RPMI7951 (cell line): ENCODE measurements around the gene PTTG2. TPM values are rescaled to one million over a fixed set of nuclear protein-coding genes. Genes with fewer than 3 reads are reported as not detected.
"Not testable (repeated sequence)": the region's sequence is repeated elsewhere in the genome, so short reads cannot be mapped to it uniquely, and the experiment has no call there.

Source experiments
- DNase-seq: peaks from one replicate; pipeline ENCODE4 v3.0.0-alpha.2; 2012; ENCODE audit warnings: low read depth
- total RNA-seq: library from RNA; depleted of rRNA; stranded (reverse); fragments of >200 nt; shearing (Covaris generic); gene quantifications from 2 replicates; pipeline ENCODE4 v1.2.3, GENCODE V29; 2014; rRNA removed

The PTTG2 gene
- total RNA-seq, result not detected in 2 replicates

DNA sequence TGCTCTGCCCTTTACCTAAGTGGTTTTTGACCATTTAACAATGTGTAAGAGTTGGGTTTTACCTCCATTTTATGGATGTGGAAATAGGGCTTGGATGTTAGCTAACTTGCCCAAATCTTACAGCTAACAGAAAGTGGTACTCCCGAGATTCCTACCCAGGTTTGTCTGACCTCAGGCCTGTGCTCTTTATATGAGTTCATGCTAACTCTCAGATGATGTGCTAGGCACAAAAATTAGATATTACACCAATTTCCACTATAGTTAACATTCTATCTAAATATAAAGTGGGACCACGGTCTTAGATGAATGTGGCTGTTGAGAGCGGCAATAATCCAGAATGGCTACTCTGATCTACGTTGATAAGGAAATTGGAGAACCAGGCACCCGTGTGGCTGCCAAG lies at the start of gene PTTG2:
PTTG2 (plus strand) TSS at position 301 of the 400 bp plus-strand sequence; CDS start at position 338, 37 bp downstream.
- DNase-seq, result no peak

DNA sequence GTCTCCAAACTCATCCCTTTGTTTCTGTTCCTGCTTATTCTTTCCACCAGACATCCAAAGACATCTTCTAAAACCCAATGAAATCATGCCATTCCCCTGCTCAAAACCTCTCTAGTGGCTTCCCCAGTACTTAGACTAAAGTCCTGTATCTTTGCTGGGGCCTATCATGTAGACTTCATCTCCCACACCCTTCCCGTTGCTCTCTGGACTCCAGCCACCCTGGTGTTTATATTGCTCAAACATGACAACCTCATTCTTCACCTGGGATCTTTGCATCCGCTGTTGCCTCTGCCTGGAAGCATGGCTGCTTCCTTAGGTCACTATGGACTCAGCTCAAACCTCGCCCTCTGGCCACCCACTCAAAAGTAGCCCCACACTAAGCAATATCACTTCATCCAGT lies 45.7 kb upstream of the PTTG2 start:
- DNase-seq, result no peak

DNA sequence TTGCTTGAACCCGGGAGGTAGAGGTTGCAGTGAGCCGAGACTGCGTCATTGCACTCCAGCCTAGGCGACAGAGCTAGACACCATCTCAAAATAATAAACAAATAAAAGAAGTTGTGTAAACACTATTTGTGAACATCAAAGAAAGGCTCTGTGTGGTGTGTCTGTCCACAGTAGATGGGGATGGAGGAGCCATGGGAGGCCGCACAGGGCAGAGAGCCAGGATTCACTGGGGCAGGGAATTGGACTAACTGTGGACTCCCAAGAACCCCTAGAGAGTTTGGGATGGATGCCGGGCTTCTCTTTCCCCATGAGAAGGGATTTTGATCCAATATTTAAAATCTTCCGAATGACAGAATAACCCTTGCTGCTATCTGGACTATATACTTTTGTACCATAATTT lies 42.8 kb upstream of the PTTG2 start:
- DNase-seq, result no peak

DNA sequence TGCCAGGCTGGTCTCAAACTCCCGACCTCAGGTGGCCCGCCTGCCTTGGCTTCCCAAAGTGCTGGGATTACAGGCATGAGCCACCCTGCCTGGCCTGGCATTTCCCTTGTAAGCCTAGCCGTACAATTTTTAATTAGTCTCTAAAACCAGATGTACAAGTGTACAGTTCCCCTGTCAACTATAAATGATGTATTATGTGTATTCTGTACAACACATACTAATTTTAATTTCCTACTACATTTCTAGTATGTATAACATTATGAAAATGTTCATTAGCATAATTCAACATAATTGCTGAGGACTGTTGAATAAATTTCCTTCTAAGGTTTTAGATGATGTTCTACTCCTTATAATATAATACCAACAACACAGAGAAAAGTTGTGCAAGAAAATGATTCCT lies 41.5 kb upstream of the PTTG2 start:
- DNase-seq, result no peak

DNA sequence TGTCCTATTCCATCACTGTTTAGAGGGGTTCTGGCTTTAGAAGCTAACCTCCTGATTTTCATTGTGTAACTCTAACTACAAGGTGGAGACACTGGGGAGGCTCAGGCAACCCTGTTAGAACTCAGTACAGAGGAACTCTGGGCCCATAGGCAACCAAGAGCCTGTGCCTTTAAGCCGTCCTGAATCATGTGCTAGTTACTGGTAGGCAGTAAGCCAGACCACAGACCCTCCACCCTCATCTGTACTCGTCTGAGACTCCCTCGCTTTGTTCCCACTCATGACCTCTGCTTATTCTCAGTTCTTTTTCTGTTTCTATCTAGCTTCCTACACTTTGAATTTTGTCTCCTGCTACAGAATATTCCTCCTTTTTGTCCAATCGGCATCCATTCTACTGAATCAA lies 37.9 kb upstream of the PTTG2 start:
- peak; percentile 78 for DNase-seq

DNA sequence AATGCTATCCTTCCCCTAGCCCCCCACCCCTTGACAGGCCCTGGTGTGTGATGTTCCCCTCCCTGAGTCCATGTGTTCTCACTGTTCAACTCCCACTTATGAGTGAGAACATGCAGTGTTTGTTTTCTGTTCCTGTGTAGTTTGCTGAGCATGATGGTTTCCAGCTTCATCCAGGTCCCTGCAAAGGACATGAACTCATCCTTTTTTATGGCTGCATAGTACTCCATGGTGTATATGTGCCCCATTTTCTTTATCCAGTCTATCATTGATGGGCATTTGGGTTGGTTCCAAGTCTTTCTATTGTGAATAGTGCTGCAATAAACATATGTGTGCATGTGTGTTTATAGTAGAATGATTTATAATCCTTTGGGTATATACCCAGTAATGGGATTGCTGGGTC lies 37.1 kb upstream of the PTTG2 start:
- not testable (repeated sequence) for DNase-seq

DNA sequence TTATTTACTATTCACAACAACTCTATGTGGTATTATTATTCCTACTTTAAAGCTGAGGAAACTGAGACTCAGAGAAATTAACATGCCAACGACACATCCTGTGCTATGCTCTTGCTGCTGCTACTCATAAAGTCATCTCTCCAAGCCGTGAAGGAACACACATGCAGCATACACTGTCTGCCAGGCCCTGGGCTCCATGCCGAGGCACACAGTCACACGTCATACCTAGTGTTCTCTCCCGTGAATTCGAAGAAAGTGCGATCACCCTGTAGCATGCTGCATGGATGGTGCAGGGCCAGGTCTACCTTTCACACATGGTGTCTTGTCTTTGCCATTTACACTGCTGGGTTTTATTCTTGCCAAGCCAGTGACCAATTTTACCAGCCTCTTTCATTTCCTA lies 35.3 kb upstream of the PTTG2 start:
- DNase-seq, result no peak

DNA sequence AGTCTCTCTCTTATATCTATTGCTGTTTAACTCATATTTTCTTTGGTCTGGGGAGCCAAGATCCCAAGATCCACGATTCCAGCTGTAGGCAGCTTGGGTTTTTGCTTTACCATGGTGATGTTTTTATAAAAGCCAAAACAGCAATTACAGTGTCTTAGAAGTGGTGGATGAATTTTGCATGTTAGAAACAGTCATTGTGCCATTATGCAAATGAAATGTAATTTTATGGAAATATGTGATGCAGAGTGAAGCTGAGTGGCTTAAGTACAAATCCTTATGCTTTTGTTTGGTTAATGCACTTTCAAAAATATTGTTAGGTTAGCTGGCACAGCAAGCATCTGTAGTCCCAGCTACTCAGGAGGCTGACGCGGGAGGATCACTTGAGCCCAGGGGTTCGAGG lies 32.8 kb upstream of the PTTG2 start:
- DNase-seq, result no peak

DNA sequence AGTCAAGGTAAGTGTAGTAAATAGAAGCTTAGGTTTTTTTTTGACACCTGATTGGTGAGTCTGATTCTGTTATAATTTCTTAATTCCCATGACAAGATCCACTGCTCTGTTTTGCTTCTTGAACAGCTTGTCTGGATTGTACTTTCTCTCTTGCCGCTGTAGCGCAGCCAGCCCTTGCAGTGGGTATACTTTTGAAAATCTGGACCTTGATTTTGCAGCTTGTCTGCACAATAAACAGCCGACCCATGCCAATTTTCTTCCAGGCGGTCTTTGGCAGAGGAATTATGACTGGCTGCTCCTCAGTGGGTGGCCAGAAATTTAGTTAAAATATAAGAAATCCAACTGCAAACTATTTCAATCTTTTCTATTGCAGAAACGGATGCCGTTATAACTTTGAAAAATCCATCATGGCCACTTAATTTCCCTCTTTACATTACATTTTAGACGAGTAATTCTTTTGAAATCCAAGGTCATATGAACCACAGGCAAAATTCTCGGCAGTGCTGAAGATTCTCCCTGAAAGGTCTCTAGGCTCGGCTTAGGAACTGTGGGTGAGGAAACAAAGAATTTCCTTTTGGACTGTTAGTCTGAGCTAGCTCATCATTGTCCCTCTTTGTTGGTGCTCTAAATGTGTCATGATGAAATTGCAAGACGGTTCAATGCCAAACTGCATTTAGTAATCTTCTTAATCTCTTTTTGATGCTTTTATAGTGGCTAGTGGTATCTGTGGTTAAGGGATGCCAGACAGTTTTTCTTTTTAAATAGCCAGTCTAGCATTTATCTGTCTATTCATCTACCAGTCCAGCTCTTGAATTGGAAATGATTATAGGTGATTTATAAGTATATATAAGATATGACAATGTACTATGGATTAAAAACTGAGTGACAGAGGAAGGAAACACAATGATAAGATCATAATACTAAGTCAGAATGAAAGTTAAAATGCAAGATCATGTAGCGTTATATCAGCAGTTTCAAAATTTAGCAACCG lies 31.5 kb upstream of the PTTG2 start:
- DNase-seq, result peak; percentile 50

DNA sequence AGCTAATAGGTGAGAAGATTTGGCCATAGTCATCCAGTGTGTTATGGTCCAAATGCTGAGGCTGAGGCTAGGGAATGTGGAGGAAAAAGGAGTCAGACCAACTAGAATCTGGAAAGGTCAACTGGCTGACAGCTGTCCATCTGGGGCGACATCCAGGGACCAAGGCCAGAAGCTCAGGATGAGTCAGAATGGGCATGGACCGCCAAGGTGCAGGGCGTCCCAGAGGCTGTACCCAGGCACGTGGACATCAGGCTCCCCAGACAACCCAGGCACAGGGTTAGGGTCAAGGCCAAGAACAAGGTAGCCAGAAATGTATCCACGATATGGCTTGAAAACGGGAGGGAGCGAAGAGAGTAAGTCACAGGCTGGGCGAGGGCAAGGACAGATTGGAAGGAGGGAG lies 26.1 kb upstream of the PTTG2 start:
- no peak for DNase-seq

DNA sequence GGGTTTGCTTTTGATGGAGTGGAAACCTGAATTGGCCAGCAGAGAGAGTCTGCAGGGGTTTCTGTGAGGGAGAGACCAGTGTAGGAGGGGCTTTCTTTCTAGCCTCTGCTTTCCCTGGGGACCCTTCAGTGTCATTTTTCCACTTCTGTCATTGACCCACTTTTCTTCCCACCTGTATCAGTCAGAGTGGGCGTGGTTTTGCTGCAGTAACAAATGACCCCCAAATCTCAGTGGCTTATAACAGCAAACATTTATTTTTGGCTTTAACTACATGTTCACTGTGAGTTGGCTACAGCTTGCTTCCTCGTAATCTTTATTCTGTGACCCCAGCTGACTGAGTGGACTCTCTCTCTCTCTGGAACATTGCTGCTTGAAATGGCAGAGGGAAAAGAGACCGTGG lies 25.6 kb upstream of the PTTG2 start:
- DNase-seq, result no peak

DNA sequence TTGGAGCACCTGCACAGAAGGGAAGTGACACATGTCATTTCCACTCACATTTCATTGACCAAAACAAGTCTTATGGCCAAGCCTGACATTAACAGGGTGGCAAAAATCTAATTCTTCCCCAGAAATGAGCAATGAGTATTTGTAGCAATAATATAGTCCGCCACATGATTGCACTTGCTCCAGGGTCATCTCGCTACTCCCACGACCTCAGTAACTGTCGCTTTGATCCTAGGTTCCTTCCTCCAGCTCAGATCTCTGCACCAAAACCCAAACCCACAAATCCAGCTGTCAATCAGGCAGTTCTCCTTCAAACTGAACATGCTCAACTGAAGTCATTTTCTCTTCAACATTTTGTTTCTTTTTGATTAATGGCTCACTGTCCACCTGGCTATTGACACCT lies 25.2 kb upstream of the PTTG2 start:
- no peak for DNase-seq

DNA sequence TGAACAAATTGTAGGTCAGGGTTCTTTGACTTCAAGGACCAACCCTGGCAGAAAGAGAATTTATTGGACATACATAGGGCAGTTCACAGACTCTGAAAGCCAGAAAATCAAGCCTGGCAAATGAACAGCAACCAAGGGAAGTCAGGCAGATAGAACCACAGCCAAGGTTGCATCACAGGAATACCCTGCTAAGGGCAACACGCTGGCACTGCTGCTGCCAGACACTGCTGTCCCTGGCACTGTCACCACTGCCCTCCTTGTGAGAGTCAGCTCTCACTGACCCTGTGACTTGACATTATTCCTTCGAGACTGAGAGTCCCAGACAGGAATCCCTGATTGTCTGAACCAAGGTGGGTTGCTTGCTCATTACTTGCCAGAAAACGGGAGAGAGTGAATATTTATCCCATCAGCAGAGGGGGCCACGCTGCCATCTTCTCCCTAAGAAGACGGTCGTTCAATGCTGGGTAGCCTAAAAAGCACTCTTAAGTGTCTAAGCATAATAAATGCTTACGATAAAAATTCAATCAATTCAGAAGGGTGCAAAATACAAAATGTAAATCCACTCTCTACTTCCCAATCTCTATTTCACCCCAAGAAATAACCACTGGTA lies 23.2 kb upstream of the PTTG2 start:
- DNase-seq, result no peak

DNA sequence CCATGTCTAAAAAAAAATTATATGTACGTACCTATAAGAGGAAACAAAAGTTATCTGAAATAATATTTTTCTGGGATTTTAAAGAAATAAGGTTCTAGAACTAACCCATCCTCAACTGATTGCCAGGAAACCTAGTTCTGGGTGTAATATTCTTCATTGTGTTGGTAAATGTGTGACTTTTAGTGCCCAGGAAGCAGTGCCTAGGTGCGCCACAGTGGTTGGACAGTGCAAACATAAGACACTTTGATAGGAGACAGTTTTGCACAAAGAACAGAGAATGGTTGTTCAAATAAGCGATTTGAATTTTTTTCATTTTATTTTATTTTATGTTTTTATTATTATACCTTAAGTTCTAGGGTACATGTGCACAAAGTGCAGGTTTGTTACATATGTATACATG lies 22.0 kb upstream of the PTTG2 start:
- no peak for DNase-seq

DNA sequence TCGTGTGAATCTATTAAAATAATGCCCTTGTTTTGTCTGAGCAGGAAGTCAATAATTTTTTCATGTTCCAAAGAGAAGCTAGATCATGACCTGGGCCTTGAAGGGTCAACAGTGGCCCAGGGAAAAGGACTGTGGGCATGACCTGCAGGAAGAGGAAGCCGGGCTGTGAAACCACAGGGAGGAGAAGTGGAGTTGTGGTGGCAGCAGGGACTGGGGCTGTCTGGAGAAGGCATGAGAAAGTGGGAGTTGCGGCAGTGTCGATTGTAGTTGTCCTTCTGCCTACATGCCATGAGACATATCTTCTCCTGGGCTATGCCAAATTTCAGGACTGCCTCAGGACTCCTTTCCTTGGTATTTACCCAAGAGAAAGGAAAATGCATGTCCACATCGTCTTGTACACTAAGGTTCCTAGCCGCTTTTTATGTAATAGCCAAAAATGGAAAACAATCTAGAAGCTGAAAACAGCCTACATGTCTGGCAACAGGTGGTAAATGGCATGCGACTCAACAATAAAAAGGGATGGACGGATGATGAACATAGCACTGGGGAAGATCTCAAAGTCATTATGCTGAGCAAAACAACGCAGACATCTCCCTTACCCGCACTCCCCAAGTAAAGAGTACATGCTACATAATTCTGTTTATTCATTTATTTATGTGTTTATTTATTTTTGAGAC lies 13.6 kb upstream of the PTTG2 start:
- no peak for DNase-seq

DNA sequence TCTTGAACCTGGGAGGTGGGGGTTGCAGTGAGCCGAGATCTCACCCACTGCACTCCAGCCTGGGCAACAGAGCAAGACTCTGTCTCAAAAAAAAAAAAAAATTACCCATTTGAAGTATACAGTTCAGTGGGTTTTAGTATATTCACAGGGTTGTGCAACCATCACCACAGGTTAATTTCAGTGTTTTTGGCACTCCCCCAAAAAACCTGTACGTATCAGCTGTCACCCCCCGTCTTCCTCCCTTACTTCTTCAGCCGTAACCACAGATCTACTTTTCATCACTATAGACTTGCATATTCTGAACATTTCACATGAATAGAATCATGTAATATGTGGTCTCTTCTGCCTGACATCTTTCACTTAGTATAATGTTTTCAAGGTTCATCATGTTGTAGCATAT lies 11.7 kb upstream of the PTTG2 start:
- no peak for DNase-seq

DNA sequence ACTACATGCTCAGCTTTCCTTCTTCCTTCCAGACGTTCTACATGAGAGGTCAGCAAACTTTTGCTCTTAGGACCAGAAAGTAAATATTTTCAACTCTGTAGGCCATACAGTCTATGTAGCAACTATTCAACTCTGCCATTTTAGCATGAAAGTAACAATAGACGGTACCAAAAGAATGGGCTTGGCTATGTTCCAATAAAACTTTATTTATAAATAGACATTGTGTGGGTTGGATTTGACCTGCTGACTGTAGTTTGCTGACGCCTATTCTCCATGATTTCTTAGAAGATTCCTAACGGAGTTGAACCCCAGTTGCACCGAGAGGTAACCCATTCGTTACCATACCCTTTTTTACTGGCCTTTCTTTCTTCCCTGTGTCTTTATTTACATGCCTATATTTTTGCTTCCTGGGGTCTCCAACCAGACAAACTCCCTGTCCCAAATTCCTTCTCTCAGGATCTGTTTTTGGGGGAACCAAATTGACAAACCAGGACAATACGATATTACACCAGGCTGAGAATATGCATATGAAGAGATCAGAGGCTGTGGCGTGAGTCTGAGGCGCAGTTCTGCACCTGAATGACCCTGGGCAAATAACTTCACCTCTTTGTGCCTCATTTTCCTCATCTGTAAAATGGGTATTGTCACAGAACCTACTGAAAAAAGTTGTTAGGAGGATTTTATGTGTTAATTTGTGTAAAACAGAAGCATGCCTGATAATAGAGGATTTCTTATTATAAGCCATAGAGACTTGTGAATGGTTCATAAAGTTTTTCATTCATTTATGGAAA lies 10.4 kb upstream of the PTTG2 start:
- DNase-seq, result no peak

DNA sequence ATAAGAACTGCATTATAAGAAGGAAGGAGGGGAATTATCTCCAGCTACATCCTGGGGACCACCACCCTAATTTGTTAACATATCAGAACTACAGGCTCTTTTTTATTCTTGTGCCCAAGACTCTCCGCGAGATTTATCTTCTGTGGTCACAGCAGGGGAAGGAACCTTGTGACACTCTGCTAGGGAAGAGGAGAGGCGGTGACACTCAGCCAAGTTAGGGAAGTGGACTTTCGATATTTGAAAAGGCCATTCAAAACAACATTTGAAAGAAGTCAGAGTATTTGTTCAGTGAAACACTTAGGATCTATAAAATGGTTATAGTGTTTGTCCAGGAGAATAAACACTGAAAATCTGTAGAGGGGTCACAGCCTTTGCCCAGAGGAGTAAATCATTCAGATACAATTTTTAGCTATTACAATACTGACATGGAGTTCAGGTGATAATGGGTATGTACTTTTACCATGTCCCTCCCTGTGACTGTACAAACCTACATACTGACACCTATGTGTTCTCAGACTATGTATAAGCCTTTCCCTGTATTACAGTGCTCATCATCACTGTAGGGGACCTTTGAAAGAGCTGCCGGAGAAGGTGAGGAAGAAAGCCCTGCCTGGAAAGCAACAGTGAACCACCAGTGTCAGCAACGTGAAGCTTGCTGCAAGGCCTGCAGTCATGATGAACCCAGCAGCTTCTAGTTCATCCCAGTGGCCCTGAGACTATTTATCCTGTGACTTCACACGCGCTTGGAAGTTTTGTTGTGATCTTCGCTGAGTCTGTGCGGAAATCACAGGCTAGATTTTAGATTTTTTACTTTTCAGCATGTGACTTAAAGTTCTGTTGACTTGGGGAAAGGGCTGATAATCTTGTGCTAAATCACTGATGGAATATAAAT lies 8.5 kb upstream of the PTTG2 start:
- DNase-seq, result no peak

DNA sequence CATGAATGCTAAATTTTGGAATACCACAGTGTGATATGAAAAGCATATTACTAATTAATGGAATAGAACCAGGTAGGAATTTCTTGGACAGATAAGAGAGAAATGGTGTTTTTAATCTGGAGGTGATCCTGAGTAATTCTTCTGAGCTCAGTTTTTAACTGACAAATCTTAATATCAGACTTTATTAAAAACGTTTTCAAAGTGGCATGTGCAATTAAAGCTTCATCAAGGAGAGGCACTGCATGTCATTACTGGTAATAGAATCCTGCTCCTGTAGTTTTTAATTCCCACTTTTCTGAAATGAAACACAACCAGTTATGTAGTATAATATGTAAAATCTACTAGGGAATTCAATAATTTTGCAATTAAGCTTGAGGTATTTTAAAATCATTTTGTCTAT lies 7.0 kb upstream of the PTTG2 start:
- no peak for DNase-seq

DNA sequence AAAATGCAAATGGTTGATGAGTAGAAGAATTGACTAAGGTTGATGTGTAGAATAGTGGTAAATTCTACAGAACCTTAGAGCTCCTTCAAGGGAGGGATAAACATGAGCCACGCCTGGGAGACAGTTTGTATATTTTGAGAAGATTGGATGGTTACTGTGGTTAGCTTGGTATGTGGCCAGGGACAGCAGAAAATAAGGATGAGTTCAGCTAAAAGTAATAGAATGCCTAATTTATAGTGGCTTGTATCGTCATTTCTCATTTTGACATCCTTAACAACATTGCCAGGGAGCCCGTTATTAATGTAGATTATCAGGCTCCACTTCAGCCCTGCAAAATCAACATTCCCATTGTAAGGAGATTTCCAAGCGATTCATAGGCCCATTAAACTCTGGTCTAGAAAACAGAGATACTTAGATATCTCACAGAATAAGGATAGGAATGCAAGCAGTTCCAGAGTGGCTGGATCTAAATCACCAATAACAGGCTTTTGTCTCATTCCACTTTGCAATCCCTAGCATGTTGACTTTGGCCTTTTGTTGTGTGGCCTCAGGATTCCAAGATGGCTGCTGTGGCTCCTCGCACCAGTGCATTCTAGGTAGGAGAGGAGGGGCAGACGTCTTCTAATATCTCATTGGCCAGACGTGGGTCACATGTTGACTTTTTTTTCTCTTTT lies 6.4 kb upstream of the PTTG2 start:
- no peak for DNase-seq
